Cardiac muscle cell (in vitro differentiated cells and primary cell): ENCODE results near the gene PCSK2. TPM values are rescaled to one million over a fixed set of nuclear protein-coding genes. Genes with fewer than 3 reads are reported as not detected.

Source experiments
- DNase-seq, 2 donors: peaks; one replicate each; pipeline versions ENCODE4 v3.0.0 to v3.0.0-alpha.2; 2010 to 2017; ENCODE audit warnings: low read depth in 1 of 2, low spot score in 1 of 2
- H3K27ac ChIP-seq: fragments of 200-600 bp; sonication (generic); 2 replicates; pipeline ENCODE4 v1.5.1; 2016
- H3K27me3 ChIP-seq: fragments of 200-600 bp; sonication (generic); 2 replicates; pipeline ENCODE4 v1.6.0; 2016; ENCODE audit warnings: control low read depth
- H3K36me3 ChIP-seq: fragments of 200-600 bp; sonication (generic); 2 replicates; pipeline ENCODE4 v1.5.1; 2016; ENCODE audit warnings: control low read depth
- H3K4me1 ChIP-seq: fragments of 200-600 bp; sonication (generic); 2 replicates; pipeline ENCODE4 v1.8.1; 2017; ENCODE audit warnings: low read depth, mild to moderate bottlenecking, mixed run types
- H3K4me3 ChIP-seq: fragments of 200-600 bp; sonication (generic); 2 replicates; pipeline ENCODE4 v1.5.1; 2016; ENCODE audit warnings: mild to moderate bottlenecking
- H3K9me3 ChIP-seq: fragments of 200-600 bp; sonication (generic); 2 replicates; pipeline ENCODE4 v1.5.1; 2017; ENCODE audit warnings: low read depth, mild to moderate bottlenecking, control low read depth
- polyA plus RNA-seq: library from polyadenylated mRNA; unstranded; fragments of >200 nt; fragmentation: Nextera tagmentation; extraction: Ambion mirVana; gene quantifications from 2 replicates; pipeline ENCODE4 v1.2.1, GENCODE V29; 2016
- total RNA-seq: library from RNA; depleted of rRNA; stranded (reverse); fragments of >200 nt; gene quantifications from 2 replicates; pipeline ENCODE4 v1.2.3, GENCODE V29; 2016
- TF ChIP-seq, protein P1 (sequence below): IDR thresholded peaks from 2 replicates; pipeline ENCODE4 v1.5.1; 2012; ENCODE audit warnings: low read depth, mild to moderate bottlenecking, low read length

The PCSK2 gene
- total and polyA plus RNA-seq, 2 experiments from 2014 or later, result 0.12 to 0.66 TPM

DNA sequence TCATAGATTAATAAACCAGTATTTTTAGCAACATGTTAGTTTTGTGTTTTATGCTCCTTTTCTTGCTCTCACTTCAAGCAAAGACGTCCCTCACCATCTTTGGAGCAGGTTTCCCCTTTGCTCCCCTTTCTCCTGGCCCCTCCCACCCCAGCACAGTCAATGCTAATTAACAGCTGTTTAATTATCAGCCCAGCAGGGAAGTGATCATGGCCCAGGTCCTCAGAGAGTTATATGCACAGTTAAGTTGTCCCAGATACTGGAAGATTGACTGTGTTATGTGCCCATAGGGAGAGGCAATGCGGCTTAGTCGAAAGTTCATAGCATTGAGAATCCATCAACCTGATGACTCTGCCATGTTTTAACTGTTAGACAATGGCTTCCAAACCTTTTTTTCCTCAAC lies 123.5 kb downstream of the PCSK2 start:
- H3K4me3 ChIP-seq, result no peak overlapping the region
- H3K36me3 ChIP-seq, result no peaks in the 10 kb centered on the region
- H3K27ac ChIP-seq, result no peak overlapping the region
- H3K4me1 ChIP-seq, result no peaks in the 10 kb centered on the region
- H3K9me3 ChIP-seq, result no peaks in the 10 kb centered on the region
- H3K27me3 ChIP-seq, result no peaks in the 10 kb centered on the region
- no peak for DNase-seq
- TF ChIP-seq, protein P1, sequence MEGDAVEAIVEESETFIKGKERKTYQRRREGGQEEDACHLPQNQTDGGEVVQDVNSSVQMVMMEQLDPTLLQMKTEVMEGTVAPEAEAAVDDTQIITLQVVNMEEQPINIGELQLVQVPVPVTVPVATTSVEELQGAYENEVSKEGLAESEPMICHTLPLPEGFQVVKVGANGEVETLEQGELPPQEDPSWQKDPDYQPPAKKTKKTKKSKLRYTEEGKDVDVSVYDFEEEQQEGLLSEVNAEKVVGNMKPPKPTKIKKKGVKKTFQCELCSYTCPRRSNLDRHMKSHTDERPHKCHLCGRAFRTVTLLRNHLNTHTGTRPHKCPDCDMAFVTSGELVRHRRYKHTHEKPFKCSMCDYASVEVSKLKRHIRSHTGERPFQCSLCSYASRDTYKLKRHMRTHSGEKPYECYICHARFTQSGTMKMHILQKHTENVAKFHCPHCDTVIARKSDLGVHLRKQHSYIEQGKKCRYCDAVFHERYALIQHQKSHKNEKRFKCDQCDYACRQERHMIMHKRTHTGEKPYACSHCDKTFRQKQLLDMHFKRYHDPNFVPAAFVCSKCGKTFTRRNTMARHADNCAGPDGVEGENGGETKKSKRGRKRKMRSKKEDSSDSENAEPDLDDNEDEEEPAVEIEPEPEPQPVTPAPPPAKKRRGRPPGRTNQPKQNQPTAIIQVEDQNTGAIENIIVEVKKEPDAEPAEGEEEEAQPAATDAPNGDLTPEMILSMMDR, result no peak

DNA sequence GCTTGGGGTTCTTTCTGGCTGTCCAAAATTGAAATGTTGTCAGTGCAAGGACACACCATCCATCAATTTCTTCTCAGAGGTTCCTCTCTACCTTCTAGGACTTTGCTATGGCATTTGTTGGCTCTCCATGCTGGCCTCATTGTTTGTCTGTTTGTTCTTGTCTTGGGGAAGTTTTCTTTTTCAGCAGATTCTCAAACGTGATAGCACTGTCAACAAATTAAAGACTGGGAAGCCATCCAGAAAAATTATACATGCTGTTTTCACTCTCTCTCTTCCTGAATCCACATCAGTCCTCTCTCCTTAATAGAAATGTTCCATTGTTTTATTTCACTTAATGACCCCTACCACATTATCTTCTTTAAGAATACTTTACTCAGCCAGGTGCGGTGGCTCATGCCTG lies 130.4 kb downstream of the PCSK2 start:
- H3K4me3 ChIP-seq, result no peak overlapping the region
- no peaks in the 10 kb centered on the region for H3K27me3 ChIP-seq
- no peaks in the 10 kb centered on the region for H3K36me3 ChIP-seq
- H3K4me1 ChIP-seq, result no peaks in the 10 kb centered on the region
- H3K27ac ChIP-seq, result no peak overlapping the region
- DNase-seq, result no peak
- TF ChIP-seq, protein P1, result no peak
- no peaks in the 10 kb centered on the region for H3K9me3 ChIP-seq

DNA sequence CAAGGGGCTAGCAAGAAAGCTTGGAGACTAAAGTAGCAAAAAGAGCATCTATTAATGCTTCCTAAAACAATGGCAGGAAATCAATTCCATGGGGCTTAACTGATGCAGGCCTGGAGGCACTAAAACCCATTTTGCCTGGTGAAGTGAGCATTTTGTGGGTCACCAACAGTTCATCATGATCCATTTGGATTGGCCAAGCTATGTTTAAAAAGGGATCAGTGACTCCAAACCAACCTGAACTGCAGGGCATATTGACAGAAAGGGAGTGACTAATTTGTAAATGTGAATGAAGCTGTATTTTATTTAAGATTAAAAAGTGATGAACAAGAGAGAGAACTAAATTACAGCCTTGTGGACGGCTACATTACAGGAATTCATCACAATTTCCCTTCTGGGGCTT lies 132.0 kb downstream of the PCSK2 start:
- no peak for DNase-seq
- H3K27ac ChIP-seq, result no peak overlapping the region
- TF ChIP-seq, protein P1, result no peak
- no peaks in the 10 kb centered on the region for H3K27me3 ChIP-seq
- no peaks in the 10 kb centered on the region for H3K36me3 ChIP-seq
- no peaks in the 10 kb centered on the region for H3K9me3 ChIP-seq
- H3K4me1 ChIP-seq, result no peaks in the 10 kb centered on the region
- no peak overlapping the region for H3K4me3 ChIP-seq

DNA sequence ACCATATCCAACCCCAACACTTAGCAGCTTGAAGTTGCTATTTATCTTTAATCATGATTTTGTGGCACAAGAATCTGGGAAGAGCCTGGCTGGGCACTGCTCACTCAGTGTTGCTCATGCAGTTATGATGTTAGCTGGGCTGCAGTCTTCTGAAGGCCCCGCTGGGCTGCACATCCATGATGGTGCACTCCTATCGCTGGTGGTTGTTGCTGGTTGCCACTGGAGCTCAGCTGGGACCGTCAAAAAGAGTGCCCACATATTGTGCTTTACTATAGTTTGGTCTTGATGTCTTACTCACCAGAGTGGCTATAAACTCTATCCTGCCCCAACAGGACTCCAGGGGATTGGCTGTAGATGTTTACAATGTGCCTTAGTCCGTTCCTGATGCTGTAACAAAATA lies 137.8 kb downstream of the PCSK2 start:
- Histone ChIP-seq H3K36me3 (no peaks in the 10 kb centered on the region), H3K27ac (no peak overlapping the region), H3K9me3 (no peaks in the 10 kb centered on the region), H3K4me3 (no peak overlapping the region), H3K27me3 (no peaks in the 10 kb centered on the region), H3K4me1 (no peaks in the 10 kb centered on the region)
- DNase-seq, result no peak
- TF ChIP-seq, protein P1, result no peak

DNA sequence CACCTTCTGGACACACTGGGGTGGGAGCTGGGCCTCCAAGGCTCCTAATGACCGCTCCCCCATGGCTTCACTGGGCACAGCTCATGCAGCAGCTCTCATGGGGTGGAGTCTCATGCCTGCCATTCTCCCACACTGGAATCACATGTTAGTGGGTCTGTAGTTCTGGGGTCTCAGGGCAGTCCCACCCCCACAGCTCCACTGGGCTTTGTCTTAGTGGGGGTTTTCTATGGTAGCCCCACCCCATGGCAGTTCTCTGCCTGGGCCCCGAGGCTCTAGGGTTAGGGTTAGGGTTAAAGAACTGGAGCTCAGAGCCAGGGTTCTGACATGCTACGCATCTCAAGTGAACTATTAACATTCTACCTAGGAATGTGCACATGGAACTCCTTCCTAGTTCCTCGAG lies 139.0 kb downstream of the PCSK2 start:
- Histone ChIP-seq H3K27ac (no peak overlapping the region), H3K9me3 (no peaks in the 10 kb centered on the region), H3K36me3 (no peaks in the 10 kb centered on the region), H3K27me3 (no peaks in the 10 kb centered on the region), H3K4me1 (no peaks in the 10 kb centered on the region), H3K4me3 (no peak overlapping the region)
- DNase-seq, result no peak
- TF ChIP-seq, protein P1, result no peak

DNA sequence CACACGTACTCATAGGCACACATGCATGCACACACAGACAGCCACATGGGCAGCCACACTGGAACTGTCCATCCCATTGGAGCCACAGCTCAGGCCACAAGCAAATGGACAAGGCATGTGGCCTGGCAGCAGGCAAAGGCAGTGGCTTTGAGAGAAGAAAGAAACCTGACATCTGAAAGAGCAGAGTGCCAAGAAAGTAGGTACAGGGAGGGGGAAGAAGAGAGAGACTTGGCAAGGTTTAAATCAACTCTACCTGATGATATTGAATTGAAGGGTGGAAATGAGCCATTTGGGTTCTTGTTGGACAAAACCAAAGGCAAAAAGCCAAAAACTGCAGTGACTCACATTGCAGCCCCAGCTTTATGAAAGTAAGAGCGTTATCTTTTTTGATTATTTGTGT lies 142.7 kb downstream of the PCSK2 start:
- no peaks in the 10 kb centered on the region for H3K4me1 ChIP-seq
- no peak overlapping the region for H3K27ac ChIP-seq
- TF ChIP-seq, protein P1, result no peak
- H3K4me3 ChIP-seq, result no peak overlapping the region
- no peaks in the 10 kb centered on the region for H3K36me3 ChIP-seq
- no peak for DNase-seq
- no peaks in the 10 kb centered on the region for H3K9me3 ChIP-seq
- no peaks in the 10 kb centered on the region for H3K27me3 ChIP-seq
